ENCODE measurements around the gene NF2.

NF2 gene

GRCh38 chr22:29683536-29683935, 80.1 kb downstream of the NF2 start:
- Histone ChIP-seq H3K27me3 (ENCODE audit: insufficient read depth, poor library complexity, severe bottlenecking) (no peaks in the 10 kb centered on the region), H3K36me3 (ENCODE audit: low read depth) (peaks cover 65% of the 10 kb centered on the region), H3K9me3 (ENCODE audit: severe bottlenecking) (no peaks in the 10 kb centered on the region), H3K4me1 (ENCODE audit: insufficient read depth, poor library complexity, severe bottlenecking) (no peaks in the 10 kb centered on the region), H3K4me3 (ENCODE audit: severe bottlenecking) (no peak overlapping the region), H3K27ac (ENCODE audit: poor library complexity, severe bottlenecking) (no peak overlapping the region)
- TF ChIP-seq CTCF (IDR thresholded peaks at IDR 0.05; ENCODE audit: poor library complexity, severe bottlenecking), result no peak
- no peak for DNase-seq (ENCODE audit: low spot score)
- ATAC-seq (ENCODE audit: low read depth), result no peak

DNA sequence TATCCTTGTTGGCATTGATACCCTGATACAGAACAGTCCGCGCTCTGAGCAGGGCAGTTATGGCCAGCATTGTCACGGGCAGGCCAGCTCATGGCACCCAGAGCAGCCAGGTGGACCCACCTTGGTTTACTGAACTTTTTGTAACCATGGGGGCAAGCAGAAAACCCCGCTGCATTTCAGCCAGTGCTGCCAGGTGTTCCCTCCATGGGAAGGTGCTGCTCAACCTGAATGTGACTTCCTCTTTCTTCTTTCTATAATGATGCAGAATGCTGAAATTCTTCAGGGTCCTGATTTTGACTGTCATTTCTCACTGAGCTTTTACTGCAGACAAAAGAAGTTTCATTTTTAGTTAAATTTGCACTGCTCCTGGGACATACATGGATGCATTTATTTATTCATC, 80.8 kb downstream of the NF2 start:
- ATAC-seq (ENCODE audit: low read depth), result no peak

DNA sequence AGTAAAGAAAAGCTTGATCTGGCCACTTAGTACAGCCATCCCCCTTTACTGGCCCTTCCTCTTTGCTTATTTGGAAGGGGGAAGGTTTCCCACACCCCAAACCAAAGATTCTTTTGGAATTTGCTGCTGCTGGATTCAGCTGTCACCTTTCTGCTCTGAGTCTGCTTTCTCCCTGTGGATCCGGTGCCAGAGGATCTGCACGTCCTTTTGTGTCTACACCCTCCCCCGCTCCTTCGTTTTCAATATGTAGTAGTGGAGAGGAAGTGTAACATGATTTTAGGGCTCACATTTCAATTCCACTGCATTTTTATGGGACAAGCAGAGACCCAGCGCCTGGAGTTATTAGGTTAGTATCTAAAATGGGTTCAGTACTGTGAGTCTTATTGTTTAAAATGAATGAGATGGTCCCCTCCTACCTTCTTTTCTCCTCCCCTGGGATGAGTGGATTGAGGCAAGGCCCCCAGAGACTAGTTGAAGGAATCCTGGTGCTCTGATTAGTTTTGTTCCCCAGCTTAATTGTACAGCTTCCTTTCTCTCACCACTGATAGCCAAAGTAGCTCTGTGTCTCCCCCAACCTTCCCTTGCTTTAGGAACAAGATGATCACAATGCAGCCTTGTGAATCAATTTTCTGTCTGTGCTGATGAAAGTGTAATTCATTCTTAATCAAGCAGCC, 85.9 kb downstream of the NF2 start:
- H3K27me3 ChIP-seq (ENCODE audit: insufficient read depth, poor library complexity, severe bottlenecking), result no peaks in the 10 kb centered on the region
- H3K4me1 ChIP-seq (ENCODE audit: insufficient read depth, poor library complexity, severe bottlenecking), result no peaks in the 10 kb centered on the region
- H3K27ac ChIP-seq (ENCODE audit: poor library complexity, severe bottlenecking), result no peak overlapping the region
- H3K36me3 ChIP-seq (ENCODE audit: low read depth), result peaks cover 31% of the 10 kb centered on the region
- no peak for ATAC-seq (ENCODE audit: low read depth)
- DNase-seq (ENCODE audit: low spot score), result no peak
- no peak overlapping the region for H3K4me3 ChIP-seq (ENCODE audit: severe bottlenecking)
- no peak for TF ChIP-seq CTCF (IDR thresholded peaks at IDR 0.05; ENCODE audit: poor library complexity, severe bottlenecking)
- no peaks in the 10 kb centered on the region for H3K9me3 ChIP-seq (ENCODE audit: severe bottlenecking)

More for the DNA sequence above, 80.8 kb downstream of the NF2 start:
- DNase-seq (ENCODE audit: low spot score), result no peak
- Histone ChIP-seq H3K27ac (ENCODE audit: poor library complexity, severe bottlenecking) (no peak overlapping the region), H3K27me3 (ENCODE audit: insufficient read depth, poor library complexity, severe bottlenecking) (no peaks in the 10 kb centered on the region), H3K9me3 (ENCODE audit: severe bottlenecking) (no peaks in the 10 kb centered on the region), H3K4me1 (ENCODE audit: insufficient read depth, poor library complexity, severe bottlenecking) (no peaks in the 10 kb centered on the region), H3K36me3 (ENCODE audit: low read depth) (peaks cover 59% of the 10 kb centered on the region), H3K4me3 (ENCODE audit: severe bottlenecking) (no peak overlapping the region)
- TF ChIP-seq CTCF (IDR thresholded peaks at IDR 0.05; ENCODE audit: poor library complexity, severe bottlenecking), result no peak

- no peaks in the 10 kb centered on the region for H3K27me3 ChIP-seq (ENCODE audit: insufficient read depth, poor library complexity, severe bottlenecking)
- H3K4me1 ChIP-seq (ENCODE audit: insufficient read depth, poor library complexity, severe bottlenecking), result no peaks in the 10 kb centered on the region
- peaks cover 29% of the 10 kb centered on the region for H3K36me3 ChIP-seq (ENCODE audit: low read depth)
- no peak overlapping the region for H3K27ac ChIP-seq (ENCODE audit: poor library complexity, severe bottlenecking)
- H3K9me3 ChIP-seq (ENCODE audit: severe bottlenecking), result no peaks in the 10 kb centered on the region
- peak; percentile 47 for TF ChIP-seq CTCF (IDR thresholded peaks at IDR 0.05; ENCODE audit: poor library complexity, severe bottlenecking)
- no peak overlapping the region for H3K4me3 ChIP-seq (ENCODE audit: severe bottlenecking)
- no peak for DNase-seq (ENCODE audit: low spot score)
- ATAC-seq (ENCODE audit: low read depth), result no peak
These were observed 86.4 kb downstream of the NF2 start for GRCh38 chr22:29689880-29690213.

- Histone ChIP-seq H3K27ac (ENCODE audit: poor library complexity, severe bottlenecking) (no peak overlapping the region), H3K9me3 (ENCODE audit: severe bottlenecking) (no peaks in the 10 kb centered on the region), H3K36me3 (ENCODE audit: low read depth) (peaks cover 29% of the 10 kb centered on the region), H3K4me1 (ENCODE audit: insufficient read depth, poor library complexity, severe bottlenecking) (no peaks in the 10 kb centered on the region), H3K4me3 (ENCODE audit: severe bottlenecking) (no peak overlapping the region), H3K27me3 (ENCODE audit: insufficient read depth, poor library complexity, severe bottlenecking) (no peaks in the 10 kb centered on the region)
- no peak for TF ChIP-seq CTCF (IDR thresholded peaks at IDR 0.05; ENCODE audit: poor library complexity, severe bottlenecking)
- DNase-seq (ENCODE audit: low spot score), result no peak
- no peak for ATAC-seq (ENCODE audit: low read depth)
These were observed 87.0 kb downstream of the NF2 start for GRCh38 chr22:29690476-29690875.
